HepG2 (cell line): Measurements from ENCODE around the gene TBC1D14. TPM values are rescaled to one million over a fixed set of nuclear protein-coding genes. Genes with fewer than 3 reads are reported as not detected.

ENCODE experiments used
- ATF4 ChIP-seq, 2 experiments: fragments of 450-650 bp in 1 of 2; sonication (generic) in 1 of 2; formaldehyde crosslinking; IDR thresholded peaks; 2 replicates each; pipeline versions ENCODE4 v1.5.0 to v1.8.0; 2020 to 2022; ENCODE audit warnings: mild to moderate bottlenecking in 1 of 2, missing genetic modification reagents in 1 of 2
- CBX1 ChIP-seq: IDR thresholded peaks from one replicate; pipeline ENCODE4 v1.6.1; 2016; ENCODE audit warnings: antibody characterized with exemption, low read depth
- CHD4 ChIP-seq: fragments of 200-600 bp; sonication (generic); IDR thresholded peaks from 2 replicates; pipeline ENCODE4 v1.7.0; 2017; ENCODE audit warnings: mild to moderate bottlenecking, low read length, borderline replicate concordance
- CREB3 ChIP-seq: sonication (generic); formaldehyde crosslinking; IDR thresholded peaks from 2 replicates; pipeline ENCODE4 v1.5.0; 2020; ENCODE audit warnings: missing genetic modification reagents
- HIC2 ChIP-seq: sonication (generic); formaldehyde crosslinking; IDR thresholded peaks from 2 replicates; pipeline ENCODE4 v1.9.0; 2022; ENCODE audit warnings: low read depth, missing genetic modification reagents
- MLX ChIP-seq: IDR thresholded peaks from 2 replicates; pipeline ENCODE4 v1.6.1; 2016
- MTA3 ChIP-seq: sonication (generic); formaldehyde crosslinking; IDR thresholded peaks from 2 replicates; pipeline ENCODE4 v1.4.0; 2020; ENCODE audit warnings: missing genetic modification reagents
- NCOA2 ChIP-seq: sonication (generic); formaldehyde crosslinking; IDR thresholded peaks from 2 replicates; pipeline ENCODE4 v1.8.0; 2022; ENCODE audit warnings: inconsistent platforms
- PBX3 ChIP-seq: sonication (generic); formaldehyde crosslinking; IDR thresholded peaks from 2 replicates; pipeline ENCODE4 v1.8.1; 2023; ENCODE audit warnings: missing genetic modification reagents, inconsistent platforms, borderline replicate concordance
- RAD21 ChIP-seq: fragments of 450-650 bp; formaldehyde crosslinking; IDR thresholded peaks from 2 replicates; pipeline ENCODE4 v1.5.0; 2020; ENCODE audit warnings: mild to moderate bottlenecking
- RXRB ChIP-seq: IDR thresholded peaks from 2 replicates; pipeline ENCODE4 v1.6.1; 2016; ENCODE audit warnings: borderline replicate concordance, missing genetic modification reagents, missing compliant biosample characterization
- SP4 ChIP-seq: sonication (generic); formaldehyde crosslinking; IDR thresholded peaks from 2 replicates; pipeline ENCODE4 v1.8.1; 2023; ENCODE audit warnings: mild to moderate bottlenecking, missing genetic modification reagents
- SRSF4 ChIP-seq: fragments of 200-400 bp; formaldehyde crosslinking; IDR thresholded peaks from one replicate; pipeline ENCODE4 v1.6.1; 2018; ENCODE audit warnings: mild to moderate bottlenecking, low read depth, low read length, moderate library complexity; ENCODE audit not compliant: poor library complexity, severe bottlenecking
- SYNCRIP ChIP-seq: fragments of 200-400 bp; formaldehyde crosslinking; IDR thresholded peaks from 2 replicates; pipeline ENCODE4 v1.6.1; 2018; ENCODE audit warnings: mild to moderate bottlenecking, low read depth, low read length; ENCODE audit not compliant: insufficient read depth
- ZHX1 ChIP-seq: sonication (generic); formaldehyde crosslinking; IDR thresholded peaks from 2 replicates; pipeline ENCODE4 v1.8.1; 2022; ENCODE audit warnings: low read depth, mild to moderate bottlenecking, missing genetic modification reagents
- ZMYM2 ChIP-seq: sonication (generic); formaldehyde crosslinking; IDR thresholded peaks from 2 replicates; pipeline ENCODE4 v1.8.0; 2022; ENCODE audit warnings: mild to moderate bottlenecking, missing genetic modification reagents
- ZNF580 ChIP-seq: IDR thresholded peaks from 2 replicates; pipeline ENCODE4 v1.6.1; 2016; ENCODE audit warnings: low read depth, borderline replicate concordance
- ZNF615 ChIP-seq: sonication (generic); formaldehyde crosslinking; IDR thresholded peaks from 2 replicates; pipeline ENCODE4 v1.5.0; 2020; ENCODE audit warnings: mild to moderate bottlenecking, missing genetic modification reagents, borderline replicate concordance
- ZNF746 ChIP-seq: sonication (generic); formaldehyde crosslinking; IDR thresholded peaks from 2 replicates; pipeline ENCODE4 v1.8.0; 2022; ENCODE audit warnings: mild to moderate bottlenecking, missing genetic modification reagents
- ZNF766 ChIP-seq: sonication (generic); formaldehyde crosslinking; IDR thresholded peaks from 2 replicates; pipeline ENCODE4 v1.5.0; 2020; ENCODE audit warnings: missing genetic modification reagents, borderline replicate concordance
- polyA plus RNA-seq, 8 experiments: library from polyadenylated mRNA; depleted of rRNA in 3 of 8; stranded (reverse) in 7 of 8; unstranded in 1 of 8; fragments of >200 nt; fragmentation: Illumina TruSeq in 4 of 8; extraction: Trizol in 4 of 8; gene quantifications; 2 replicates each; pipeline versions ENCODE4 v1.2.1 to v1.2.3, GENCODE V29; 2011 to 2016; ENCODE audit warnings: low read depth in 4 of 8, missing spikeins in 1 of 8, mixed read lengths in 1 of 8; ENCODE audit not compliant: insufficient read depth in 1 of 8
- total RNA-seq, 5 experiments: library from RNA; depleted of rRNA; stranded (reverse); fragments of >200 nt; fragmentation: Illumina TruSeq; extraction: Trizol; gene quantifications; 2 replicates each; pipeline ENCODE4 v1.2.3, GENCODE V29; 2016; ENCODE audit warnings: low read depth in 1 of 5

The TBC1D14 gene
- total and polyA plus RNA-seq, 2 of the 13 experiments (the other 11 are each of a cell fraction or from before 2014, with no cell fraction given), result 29.5 to 46.5 TPM

GRCh38 chr4:6917461-6918271 is 8.0 kb downstream of the TBC1D14 start (continued):
- TF ChIP-seq SRSF4 (no peak), SP4 (peak; percentile 75), ZMYM2 (CRISPR knock-in tag) (no peak), ZNF580 (CRISPR knock-in tag) (peak; percentile 90), ZHX1 (CRISPR knock-in tag) (peak; percentile 74; the same call in 1 of the 2 replicates), ZNF766 (CRISPR knock-in tag) (peak; percentile 84; the same call in 1 of the 2 replicates), RAD21 (CRISPR knock-in tag) (peak; percentile 67), CHD4 (no peak), MLX (CRISPR knock-in tag) (peak; percentile 92), SYNCRIP (no peak), CBX1 (no peak), MTA3 (CRISPR knock-in tag) (no peak), ATF4 (CRISPR knock-in tag; IDR thresholded peaks at IDR 0.05) (peak in 1 of 2 experiments; percentile 72; a peak in 2 of 4 replicates), PBX3 (CRISPR knock-in tag) (no peak), NCOA2 (peak; percentile 85), HIC2 (CRISPR knock-in tag) (peak; percentile 60; the same call in 1 of the 2 replicates), ZNF746 (CRISPR knock-in tag) (peak; percentile 31; the same call in 1 of the 2 replicates), CREB3 (CRISPR knock-in tag) (no peak; the same call in 1 of the 2 replicates), ZNF615 (CRISPR knock-in tag) (no peak), RXRB (CRISPR knock-in tag) (peak; percentile 93)
